DND-41 (cell line): ENCODE measurements around the gene OXA1L.

Experiments used
- EZH2 ChIP-seq: IDR thresholded peaks from 3 replicates; pipeline ENCODE4 v1.6.1; 2012; ENCODE audit warnings: borderline replicate concordance, low read depth, mild to moderate bottlenecking, moderate library complexity, low read length, inconsistent platforms; ENCODE audit not compliant: severe bottlenecking
- TF ChIP-seq, protein P1 (sequence below): IDR thresholded peaks from 2 replicates; pipeline ENCODE4 v1.5.1; 2012; ENCODE audit warnings: borderline replicate concordance, low read length, moderate library complexity, mild to moderate bottlenecking; ENCODE audit not compliant: poor library complexity, severe bottlenecking; ENCODE audit errors: extremely low read depth

DNA sequence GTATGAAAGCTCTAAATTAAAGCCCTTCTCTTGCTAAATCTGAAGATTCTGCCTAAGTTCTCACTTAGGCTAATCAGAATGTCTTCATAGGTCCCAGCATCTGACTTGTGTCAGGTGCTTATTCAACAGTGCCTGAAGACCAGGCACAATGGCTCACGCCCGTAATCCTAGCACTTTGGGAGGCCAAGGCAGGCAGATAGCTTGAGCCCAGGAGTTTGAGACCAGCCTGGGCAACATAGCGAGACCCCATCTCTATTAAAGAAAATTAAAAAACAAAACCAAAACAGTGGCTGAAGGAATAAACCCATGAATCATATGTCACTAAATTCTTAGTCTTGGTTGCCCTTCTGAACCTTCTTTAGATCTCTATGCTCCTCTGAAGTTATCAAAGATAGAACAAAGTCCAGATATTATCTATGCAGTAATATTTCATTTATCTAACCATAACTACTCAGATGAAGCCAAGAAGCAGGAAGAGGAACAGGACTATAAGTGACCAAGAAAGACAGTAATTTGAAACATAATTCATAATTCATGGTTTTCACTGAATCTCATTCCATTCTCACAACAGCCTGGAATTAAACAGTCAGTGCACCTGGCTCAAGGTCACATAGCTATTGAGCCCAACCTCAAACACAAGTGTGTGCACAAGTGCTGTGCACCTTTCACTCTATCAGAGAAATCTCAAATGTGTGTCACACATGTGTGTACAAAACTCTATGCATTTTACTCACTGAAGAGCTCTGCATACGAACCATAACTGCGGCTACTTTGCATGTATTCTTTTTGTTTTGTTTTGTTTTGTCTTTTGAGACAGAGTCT is 42.1 kb downstream of the OXA1L start:
- TF ChIP-seq, protein P1, sequence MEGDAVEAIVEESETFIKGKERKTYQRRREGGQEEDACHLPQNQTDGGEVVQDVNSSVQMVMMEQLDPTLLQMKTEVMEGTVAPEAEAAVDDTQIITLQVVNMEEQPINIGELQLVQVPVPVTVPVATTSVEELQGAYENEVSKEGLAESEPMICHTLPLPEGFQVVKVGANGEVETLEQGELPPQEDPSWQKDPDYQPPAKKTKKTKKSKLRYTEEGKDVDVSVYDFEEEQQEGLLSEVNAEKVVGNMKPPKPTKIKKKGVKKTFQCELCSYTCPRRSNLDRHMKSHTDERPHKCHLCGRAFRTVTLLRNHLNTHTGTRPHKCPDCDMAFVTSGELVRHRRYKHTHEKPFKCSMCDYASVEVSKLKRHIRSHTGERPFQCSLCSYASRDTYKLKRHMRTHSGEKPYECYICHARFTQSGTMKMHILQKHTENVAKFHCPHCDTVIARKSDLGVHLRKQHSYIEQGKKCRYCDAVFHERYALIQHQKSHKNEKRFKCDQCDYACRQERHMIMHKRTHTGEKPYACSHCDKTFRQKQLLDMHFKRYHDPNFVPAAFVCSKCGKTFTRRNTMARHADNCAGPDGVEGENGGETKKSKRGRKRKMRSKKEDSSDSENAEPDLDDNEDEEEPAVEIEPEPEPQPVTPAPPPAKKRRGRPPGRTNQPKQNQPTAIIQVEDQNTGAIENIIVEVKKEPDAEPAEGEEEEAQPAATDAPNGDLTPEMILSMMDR, result no peak
- no peak for TF ChIP-seq EZH2
